ENCODE results near the gene GPR137B.

DNA sequence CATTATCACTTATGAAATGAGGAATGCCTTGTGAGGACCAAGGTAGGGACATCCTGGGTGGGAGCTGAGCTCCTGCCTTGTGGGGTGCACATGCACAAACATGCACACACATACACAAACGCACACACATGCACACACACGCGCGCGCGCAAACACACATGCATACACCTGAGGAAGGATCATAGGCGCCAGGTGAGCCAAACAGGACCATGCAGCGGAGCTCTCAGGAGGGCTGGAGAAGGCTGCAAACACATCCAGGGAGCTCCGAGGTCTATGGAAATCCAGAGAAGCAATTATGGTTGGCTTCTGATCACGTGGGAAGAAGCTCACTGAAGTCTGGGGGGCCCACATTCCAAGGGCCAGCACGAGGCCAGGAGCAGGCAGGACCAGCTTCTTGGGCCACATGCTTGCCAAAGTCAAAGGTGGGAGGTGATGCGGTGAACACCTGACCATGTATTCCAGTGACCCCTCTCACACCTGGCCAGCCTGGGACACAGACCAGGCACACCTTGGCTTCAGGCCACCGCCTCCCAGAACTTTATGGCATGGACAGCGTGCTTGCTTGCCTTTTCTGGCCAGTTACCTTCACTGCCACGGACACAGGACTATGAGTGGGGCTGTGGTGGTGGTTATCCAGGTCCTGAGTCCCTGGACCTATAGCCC, 13.6 kb downstream of the GPR137B start:
- TF ChIP-seq, protein P1, sequence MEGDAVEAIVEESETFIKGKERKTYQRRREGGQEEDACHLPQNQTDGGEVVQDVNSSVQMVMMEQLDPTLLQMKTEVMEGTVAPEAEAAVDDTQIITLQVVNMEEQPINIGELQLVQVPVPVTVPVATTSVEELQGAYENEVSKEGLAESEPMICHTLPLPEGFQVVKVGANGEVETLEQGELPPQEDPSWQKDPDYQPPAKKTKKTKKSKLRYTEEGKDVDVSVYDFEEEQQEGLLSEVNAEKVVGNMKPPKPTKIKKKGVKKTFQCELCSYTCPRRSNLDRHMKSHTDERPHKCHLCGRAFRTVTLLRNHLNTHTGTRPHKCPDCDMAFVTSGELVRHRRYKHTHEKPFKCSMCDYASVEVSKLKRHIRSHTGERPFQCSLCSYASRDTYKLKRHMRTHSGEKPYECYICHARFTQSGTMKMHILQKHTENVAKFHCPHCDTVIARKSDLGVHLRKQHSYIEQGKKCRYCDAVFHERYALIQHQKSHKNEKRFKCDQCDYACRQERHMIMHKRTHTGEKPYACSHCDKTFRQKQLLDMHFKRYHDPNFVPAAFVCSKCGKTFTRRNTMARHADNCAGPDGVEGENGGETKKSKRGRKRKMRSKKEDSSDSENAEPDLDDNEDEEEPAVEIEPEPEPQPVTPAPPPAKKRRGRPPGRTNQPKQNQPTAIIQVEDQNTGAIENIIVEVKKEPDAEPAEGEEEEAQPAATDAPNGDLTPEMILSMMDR (IDR thresholded peaks at IDR 0.05; ENCODE audit: insufficient read depth, low read length, poor library complexity, severe bottlenecking): no peak
- TF ChIP-seq EZH2phosphoT487 (conservative IDR thresholded peaks at IDR 0.05; ENCODE audit: low read length): no peak

Data from SU-DHL-6 (cell line).